Endothelial cell of umbilical vein (primary cell): ENCODE data around the gene NME4. TPM values are rescaled to one million over a fixed set of nuclear protein-coding genes. Genes with fewer than 3 reads are reported as not detected.

Experiments used
- BruUV-seq: library from RNA; stranded (reverse); fragments of 400-500 nt; replicated peaks from 2 replicates; lab custom pipeline; 2021; lab: Mats Ljungman, UMichigan
- CTCF ChIA-PET: fragments of 300-600, 350-600 bp; sonication (Branson Sonifier 250); formaldehyde crosslinking; loops from one replicate; lab custom pipeline; 2021; ENCODE audit warnings: antibody characterized with exemption, inconsistent platforms; lab: Charles Lee
- POLR2A ChIA-PET: fragments of 300-600, 350-600 bp; sonication (Branson Sonifier 250); formaldehyde crosslinking; loops from one replicate; lab custom pipeline; 2021; ENCODE audit warnings: antibody characterized with exemption, inconsistent platforms; lab: Charles Lee
- DNase-seq: peaks from one replicate; pipeline ENCODE4 v3.0.0-alpha.2; 2011; ENCODE audit warnings: low read depth, low spot score
- FAIRE-seq: peaks from 2 replicates; lab custom pipeline; 2011; peaks lifted over from hg19 to GRCh38; lab: Jason Lieb, UNC
- H2AFZ ChIP-seq: 2 replicates; pipeline ENCODE4 v1.6.0; 2012; ENCODE audit warnings: low read depth, low read length, control low read depth, inconsistent platforms
- H3K27ac ChIP-seq: 2 replicates; pipeline ENCODE4 v1.5.1; 2011; ENCODE audit warnings: low read depth, mild to moderate bottlenecking, control low read depth, low read length, moderate library complexity; ENCODE audit not compliant: insufficient read depth
- H3K27me3 ChIP-seq, 2 experiments: 2 replicates each; pipeline versions ENCODE4 v1.6.0 to v1.6.1; 2011; ENCODE audit warnings: low read length in 2 of 2, mixed read lengths in 1 of 2; ENCODE audit not compliant: control insufficient read depth in 2 of 2, insufficient read depth in 2 of 2
- H3K36me3 ChIP-seq, 2 experiments: 2 replicates in 1 of 2; 3 replicates in 1 of 2; pipeline ENCODE4 v1.5.1; 2011; ENCODE audit warnings: low read length in 2 of 2, mild to moderate bottlenecking in 1 of 2, moderate library complexity in 1 of 2; ENCODE audit not compliant: control insufficient read depth in 2 of 2, insufficient read depth in 2 of 2; ENCODE audit errors: extremely low read depth in 1 of 2
- H3K4me1 ChIP-seq: 3 replicates; pipeline ENCODE4 v1.5.1; 2011; ENCODE audit warnings: mild to moderate bottlenecking, low read length; ENCODE audit not compliant: control insufficient read depth, insufficient read depth; ENCODE audit errors: extremely low read depth
- H3K4me2 ChIP-seq: 2 replicates; pipeline ENCODE4 v1.6.1; 2011; ENCODE audit warnings: low read length, control low read depth, mixed read lengths; ENCODE audit not compliant: insufficient read depth
- H3K4me3 ChIP-seq, 3 experiments: fragments of 200-600 bp in 1 of 3; sonication (generic), shearing (Covaris generic) in 1 of 3; replicated peaks in 1 of 3; 2 replicates each; pipeline ENCODE4 v1.5.1; 2011 to 2016; ENCODE audit warnings: control low read depth in 3 of 3, low read length in 3 of 3, mild to moderate bottlenecking in 2 of 3, inconsistent platforms in 1 of 3, low read depth in 1 of 3, moderate library complexity in 1 of 3; ENCODE audit not compliant: insufficient read depth in 1 of 3
- H3K79me2 ChIP-seq: 2 replicates; pipeline ENCODE4 v1.6.0; 2012; ENCODE audit warnings: low read length, inconsistent platforms; ENCODE audit not compliant: control insufficient read depth, insufficient read depth
- H3K9ac ChIP-seq: replicated peaks from 2 replicates; pipeline ENCODE3; 2011; ENCODE audit warnings: low read length, control low read depth; ENCODE audit not compliant: insufficient read depth; ENCODE audit errors: extremely low read depth
- H3K9me1 ChIP-seq: replicated peaks from 3 replicates; pipeline ENCODE4 v1.6.0; 2011; ENCODE audit warnings: mild to moderate bottlenecking, low read length; ENCODE audit not compliant: control insufficient read depth, insufficient read depth; ENCODE audit errors: extremely low read depth
- H3K9me3 ChIP-seq: replicated peaks from 2 replicates; pipeline ENCODE4 v1.5.1; 2012; ENCODE audit warnings: low read length, inconsistent platforms; ENCODE audit not compliant: control insufficient read depth, insufficient read depth
- H4K20me1 ChIP-seq: replicated peaks from 2 replicates; pipeline ENCODE3; 2011; ENCODE audit warnings: mild to moderate bottlenecking, low read length; ENCODE audit not compliant: control insufficient read depth, insufficient read depth; ENCODE audit errors: extremely low read depth
- CTCF ChIP-seq, 2 donors: IDR thresholded peaks; 1 replicate in 1 of 2; 2 replicates in 1 of 2; pipeline ENCODE4 v1.5.1; 2011; ENCODE audit warnings: low read length in 2 of 2, mild to moderate bottlenecking in 2 of 2, moderate library complexity in 2 of 2, control low read depth in 1 of 2, inconsistent platforms in 1 of 2, low read depth in 1 of 2; ENCODE audit not compliant: insufficient read depth in 1 of 2; ENCODE audit errors: extremely low read depth in 1 of 2
- EZH2 ChIP-seq: IDR thresholded peaks from 2 replicates; pipeline ENCODE4 v1.6.1; 2012; ENCODE audit warnings: borderline replicate concordance, low read depth, mild to moderate bottlenecking, moderate library complexity, low read length, inconsistent platforms; ENCODE audit not compliant: severe bottlenecking
- FOS ChIP-seq: IDR thresholded peaks from 2 replicates; pipeline ENCODE4 v1.6.1; 2011; ENCODE audit warnings: mild to moderate bottlenecking, low read length, moderate library complexity, borderline replicate concordance; ENCODE audit not compliant: insufficient read depth
- GATA2 ChIP-seq: IDR thresholded peaks from 2 replicates; pipeline ENCODE4 v1.7.0; 2011; ENCODE audit warnings: low read depth, mild to moderate bottlenecking, moderate library complexity, mixed read lengths, low read length; ENCODE audit not compliant: insufficient read length, insufficient read depth
- JUN ChIP-seq: IDR thresholded peaks from 2 replicates; pipeline ENCODE4 v1.6.1; 2011; ENCODE audit warnings: borderline replicate concordance, low read depth; ENCODE audit not compliant: insufficient read length, insufficient read depth
- MAX ChIP-seq: IDR thresholded peaks from 2 replicates; pipeline ENCODE4 v1.6.1; 2011; ENCODE audit not compliant: insufficient read depth, insufficient read length
- MYC ChIP-seq: IDR thresholded peaks from one replicate; pipeline ENCODE4 v1.6.1; 2011; ENCODE audit warnings: mild to moderate bottlenecking, low read depth, low read length
- POLR2A ChIP-seq: IDR thresholded peaks from 2 replicates; pipeline ENCODE4 v1.6.1; 2012; ENCODE audit warnings: low read depth, mild to moderate bottlenecking, control low read depth, low read length
- POLR2AphosphoS5 ChIP-seq: IDR thresholded peaks from 2 replicates; pipeline ENCODE4 v1.6.1; 2012; ENCODE audit warnings: low read depth, mild to moderate bottlenecking, control low read depth, low read length, moderate library complexity; ENCODE audit not compliant: insufficient read depth
- dilution Hi-C: fragments of 300-500 bp; cut with MboI; formaldehyde crosslinking; loops from one replicate; pipeline ENCODE4 v1.15.0; 2019; ENCODE audit warnings: low sequenced_read_pairs; ENCODE audit not compliant: extremely low pct_ligation_motif_present
- intact Hi-C: fragments of 100-400 bp; cut with micrococcal nuclease; formaldehyde crosslinking; loops from one replicate; pipeline ENCODE4 v1.10.0; 2022
- polyA plus RNA-seq, 4 experiments: library from polyadenylated mRNA; depleted of rRNA in 3 of 4; stranded (reverse) in 3 of 4; unstranded in 1 of 4; fragments of >200 nt; gene quantifications; 2 replicates each; pipeline versions ENCODE4 v1.2.1 to v1.2.3, GENCODE V29; 2011 to 2012; ENCODE audit warnings: missing spikeins in 1 of 4
- total RNA-seq: library from RNA; stranded (reverse); gene quantifications from 2 replicates; pipeline ENCODE4 v1.2.3, GENCODE V29; 2021

The NME4 gene
- total and polyA plus RNA-seq, 2 donors (not counting 3 experiments of a cell fraction or from before 2014, with no cell fraction given) = 170 to 264 TPM

DNA sequence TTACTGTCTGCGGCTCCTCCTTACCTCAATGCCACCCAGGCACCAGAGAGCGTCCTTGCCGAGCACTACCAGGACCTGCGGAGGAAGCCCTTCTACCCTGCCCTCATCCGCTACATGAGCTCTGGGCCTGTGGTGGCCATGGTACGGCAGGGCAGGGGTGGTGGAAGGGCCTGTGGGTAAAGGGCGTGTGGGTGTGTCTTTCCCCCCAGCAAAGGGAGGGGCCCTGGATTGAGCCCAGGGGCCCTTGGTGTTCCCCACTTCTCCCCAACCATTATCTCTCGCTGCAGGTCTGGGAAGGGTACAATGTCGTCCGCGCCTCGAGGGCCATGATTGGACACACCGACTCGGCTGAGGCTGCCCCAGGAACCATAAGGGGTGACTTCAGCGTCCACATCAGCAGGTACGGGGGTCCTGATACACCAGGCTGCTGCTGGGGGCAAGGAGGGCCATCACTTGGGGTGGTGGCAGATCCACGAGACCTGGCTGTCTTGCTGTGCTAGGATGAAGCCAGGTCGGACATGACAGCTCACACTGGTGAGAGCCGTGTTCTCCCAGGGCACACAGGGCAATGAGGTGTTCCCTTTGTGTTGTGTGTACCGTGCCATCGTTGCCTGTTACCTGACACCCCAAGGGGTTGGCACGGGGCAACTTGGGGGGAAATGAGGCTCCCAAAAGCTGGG is 2.5 kb downstream of the NME4 start:
- H2AFZ ChIP-seq = no peak overlapping the region
- peaks cover 0 to 7% of the 10 kb centered on the region in 2 experiments for H3K36me3 ChIP-seq
- intact Hi-C loops = no loop called here
- no peaks in the 10 kb centered on the region for H4K20me1 ChIP-seq
- H3K4me2 ChIP-seq = no peak overlapping the region
- TF ChIP-seq EZH2 (no peak), POLR2AphosphoS5 (no peak), CTCF (IDR thresholded peaks at IDR 0.05; ENCODE audit: extremely low read depth in 1 of 2, insufficient read depth in 1 of 2, low read depth in 1 of 2, low read length in 2 of 2) (no peak), FOS (no peak), POLR2A (no peak), MYC (no peak), MAX (no peak), JUN (no peak), GATA2 (no peak)
- no peak overlapping the region for H3K4me3 ChIP-seq
- ChIA-PET CTCF (interaction anchor here (0.9 kb wide), 1 partner anchor 8 kb away, joined by 4 read pairs; no protein-coding TSS in a partner anchor), POLR2A (no interaction called here)
- H3K27ac ChIP-seq = no peak overlapping the region
- no peaks in the 10 kb centered on the region for H3K9me3 ChIP-seq
- BruUV-seq = no TSS peak
- H3K9ac ChIP-seq = no peak overlapping the region
- H3K27me3 ChIP-seq = no peaks in the 10 kb centered on the region
- H3K9me1 ChIP-seq = no peaks in the 10 kb centered on the region
- no peak for DNase-seq
- peaks cover 5% of the 10 kb centered on the region for H3K79me2 ChIP-seq
- peaks cover 13% of the 10 kb centered on the region for H3K4me1 ChIP-seq
- dilution Hi-C loops = no loop called here
- no peak for FAIRE-seq
